ENCODE measurements around the gene GPRC5C.
A peak's percentile ranks its signal among the peaks of the same experiment; 100 is the strongest.

Gene GPRC5C

GRCh38 chr17:74426551-74427047, 5.3 kb upstream of the GPRC5C start:
- Histone ChIP-seq H3K4me3 (ENCODE audit: low read depth, low read length) (no peak overlapping the region), H3K27me3 (ENCODE audit: control insufficient read depth, insufficient read depth, low read length) (peaks cover 17% of the 10 kb centered on the region), H3K9ac (ENCODE audit: low read length) (no peak overlapping the region), H3K27ac (ENCODE audit: low read depth, low read length) (no peak overlapping the region), H3K9me3 (ENCODE audit: control insufficient read depth, insufficient read depth, low read depth, low read length) (peaks cover 9% of the 10 kb centered on the region; the same call in 1 of the 2 replicates), H3K36me3 (ENCODE audit: control insufficient read depth, insufficient read depth, low read length) (no peaks in the 10 kb centered on the region), H3K4me1 (ENCODE audit: control insufficient read depth, insufficient read depth, low read length) (peaks cover 31% of the 10 kb centered on the region)

GRCh38 chr17:74427048-74427762, 4.7 kb upstream of the GPRC5C start:
- Histone ChIP-seq H3K27ac (ENCODE audit: low read depth, low read length) (no peak overlapping the region), H3K9me3 (ENCODE audit: control insufficient read depth, insufficient read depth, low read depth, low read length) (peaks cover 9% of the 10 kb centered on the region; the same call in 1 of the 2 replicates), H3K4me1 (ENCODE audit: control insufficient read depth, insufficient read depth, low read length) (peaks cover 31% of the 10 kb centered on the region), H3K36me3 (ENCODE audit: control insufficient read depth, insufficient read depth, low read length) (no peaks in the 10 kb centered on the region), H3K9ac (ENCODE audit: low read length) (no peak overlapping the region), H3K4me3 (ENCODE audit: low read depth, low read length) (no peak overlapping the region), H3K27me3 (ENCODE audit: control insufficient read depth, insufficient read depth, low read length) (peaks cover 22% of the 10 kb centered on the region)

DNA sequence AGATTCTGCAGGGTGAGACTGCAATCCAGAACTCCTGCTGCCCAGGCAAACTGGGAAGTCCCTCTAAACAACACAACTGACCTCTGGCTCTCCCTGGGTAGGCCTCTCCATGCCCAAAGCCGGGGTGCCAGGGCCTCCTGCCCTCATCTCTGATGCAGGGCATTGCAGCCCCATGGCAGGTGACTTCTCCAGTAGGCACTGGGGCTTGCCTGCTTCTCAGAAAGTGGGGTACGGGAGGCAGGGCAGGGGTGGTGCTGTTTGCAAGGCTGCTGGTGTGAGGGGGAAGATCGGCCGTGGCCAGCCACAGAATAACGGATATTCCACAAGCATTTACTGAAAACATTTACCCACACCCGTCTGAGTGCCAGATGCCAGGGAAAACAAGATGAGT, 4.1 kb upstream of the GPRC5C start:
- no peaks in the 10 kb centered on the region for H3K36me3 ChIP-seq (ENCODE audit: control insufficient read depth, insufficient read depth, low read length)
- H3K4me1 ChIP-seq (ENCODE audit: control insufficient read depth, insufficient read depth, low read length) = peaks cover 31% of the 10 kb centered on the region
- no peak overlapping the region for H3K4me3 ChIP-seq (ENCODE audit: low read depth, low read length)
- peaks cover 24% of the 10 kb centered on the region for H3K27me3 ChIP-seq (ENCODE audit: control insufficient read depth, insufficient read depth, low read length)
- no peak overlapping the region for H3K27ac ChIP-seq (ENCODE audit: low read depth, low read length)
- H3K9ac ChIP-seq (ENCODE audit: low read length) = no peak overlapping the region
- H3K9me3 ChIP-seq (ENCODE audit: control insufficient read depth, insufficient read depth, low read depth, low read length) = peaks cover 4% of the 10 kb centered on the region; the same call in 1 of the 2 replicates

DNA sequence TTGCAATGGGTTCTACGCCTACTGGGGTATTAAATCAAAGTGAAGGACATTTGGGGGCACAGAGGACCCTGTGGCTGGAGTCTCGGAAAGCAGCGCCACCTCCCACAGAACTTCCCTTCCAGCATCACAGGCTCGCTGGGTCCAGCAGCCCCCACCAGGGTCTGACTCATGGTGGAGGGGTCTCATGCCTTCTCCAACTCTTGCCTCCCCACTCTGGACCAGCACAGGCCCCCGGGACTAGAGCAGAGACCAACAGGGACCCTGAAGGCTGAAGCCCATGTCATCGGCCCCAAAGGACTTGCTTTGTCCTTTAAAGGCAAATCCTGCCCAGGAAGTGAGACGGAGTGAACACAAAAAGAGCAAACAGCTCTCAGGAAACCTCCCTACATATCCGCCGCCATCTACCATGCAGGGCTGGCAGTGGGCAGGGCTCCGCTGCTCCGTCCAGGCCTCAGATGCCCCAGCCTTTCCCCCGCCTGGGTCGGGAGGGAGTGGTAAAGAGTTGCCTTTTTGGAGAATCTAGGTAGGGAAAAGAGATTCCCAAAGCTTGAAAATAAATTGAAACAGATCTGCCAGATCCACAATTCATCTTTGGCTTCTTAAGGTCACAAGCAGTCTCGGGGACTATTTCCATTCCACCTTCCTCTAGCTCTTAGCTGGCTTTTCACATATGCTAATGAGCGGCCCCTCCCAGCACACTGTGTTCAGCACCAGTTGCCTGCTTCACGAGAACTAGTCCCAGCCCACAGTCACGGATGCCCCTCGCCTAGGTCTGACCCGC, 2.1 kb upstream of the GPRC5C start:
- peaks cover 43% of the 10 kb centered on the region for H3K4me1 ChIP-seq (ENCODE audit: control insufficient read depth, insufficient read depth, low read length)
- no peaks in the 10 kb centered on the region for H3K9me3 ChIP-seq (ENCODE audit: control insufficient read depth, insufficient read depth, low read depth, low read length)
- peak overlapping the region; percentile 71 for H3K9ac ChIP-seq (ENCODE audit: low read length)
- H3K36me3 ChIP-seq (ENCODE audit: control insufficient read depth, insufficient read depth, low read length) = no peaks in the 10 kb centered on the region
- peak overlapping the region; percentile 85 for H3K4me3 ChIP-seq (ENCODE audit: low read depth, low read length)
- peaks cover 37% of the 10 kb centered on the region for H3K27me3 ChIP-seq (ENCODE audit: control insufficient read depth, insufficient read depth, low read length)
- H3K27ac ChIP-seq (ENCODE audit: low read depth, low read length) = no peak overlapping the region

DNA sequence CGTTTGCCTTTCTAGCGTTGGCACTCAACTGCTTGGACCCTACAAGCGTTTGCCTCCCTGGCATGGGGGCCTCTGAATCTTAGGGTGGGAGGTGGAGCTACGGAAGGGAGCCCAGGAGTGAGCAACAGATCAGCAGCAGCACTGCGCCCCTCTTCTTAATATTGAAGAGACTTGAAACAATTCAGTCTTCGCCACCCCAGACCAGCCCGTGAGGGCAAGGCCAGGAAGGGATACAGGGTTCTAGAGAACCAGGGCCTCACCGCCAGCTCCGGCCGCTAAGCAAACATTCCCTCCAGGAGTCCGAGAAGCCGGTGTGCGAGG, 1.5 kb upstream of the GPRC5C start:
- no peak overlapping the region for H3K27ac ChIP-seq (ENCODE audit: low read depth, low read length)
- peaks cover 37% of the 10 kb centered on the region for H3K27me3 ChIP-seq (ENCODE audit: control insufficient read depth, insufficient read depth, low read length)
- no peaks in the 10 kb centered on the region for H3K9me3 ChIP-seq (ENCODE audit: control insufficient read depth, insufficient read depth, low read depth, low read length)
- H3K4me3 ChIP-seq (ENCODE audit: low read depth, low read length) = peak overlapping the region; percentile 85
- H3K36me3 ChIP-seq (ENCODE audit: control insufficient read depth, insufficient read depth, low read length) = no peaks in the 10 kb centered on the region
- peaks cover 44% of the 10 kb centered on the region for H3K4me1 ChIP-seq (ENCODE audit: control insufficient read depth, insufficient read depth, low read length)
- peak overlapping the region; percentile 71 for H3K9ac ChIP-seq (ENCODE audit: low read length)

DNA sequence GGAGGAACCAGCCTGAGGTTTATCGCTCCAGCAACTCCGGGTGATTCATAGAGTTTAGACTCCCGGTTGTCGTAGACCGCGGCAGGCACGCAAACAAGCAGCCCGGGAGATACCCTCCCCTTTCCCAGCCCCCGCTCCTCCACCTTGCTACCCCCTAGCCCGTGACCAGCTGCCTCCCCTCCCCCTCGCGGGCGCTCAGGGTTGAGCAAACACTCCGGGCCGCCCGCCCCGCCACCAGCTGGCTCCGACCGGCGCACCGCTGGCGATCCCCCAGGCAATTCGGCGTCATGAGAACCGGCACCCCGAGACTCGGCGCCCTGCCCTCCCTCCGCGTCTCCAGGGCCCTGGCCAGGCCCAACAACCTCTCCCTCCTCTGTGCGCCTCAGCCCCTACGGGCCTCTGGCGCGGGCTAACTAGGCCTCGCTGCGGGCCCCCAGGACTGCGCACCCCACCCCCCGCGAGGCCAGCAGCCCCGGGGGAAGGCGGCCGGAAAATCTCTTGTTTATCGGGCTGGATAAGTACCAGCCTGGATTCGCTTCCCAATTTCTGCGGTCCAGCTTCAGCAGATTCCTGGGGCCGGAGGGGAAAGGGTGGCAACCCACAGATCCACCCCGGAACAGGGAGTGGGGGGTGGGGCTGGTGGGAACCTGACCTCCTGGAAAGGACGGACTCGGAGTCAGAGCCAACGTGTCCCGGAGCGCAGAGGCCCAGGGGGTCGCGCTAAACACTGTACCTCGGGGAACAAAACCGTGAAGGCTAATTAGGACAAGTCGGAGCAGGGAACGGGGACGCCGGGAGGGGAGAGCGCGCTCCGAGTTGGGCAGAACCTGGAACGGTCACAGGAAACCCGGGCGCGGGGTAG, 951 bp upstream of the GPRC5C start:
- peak overlapping the region; percentile 71 for H3K9ac ChIP-seq (ENCODE audit: low read length)

DNA sequence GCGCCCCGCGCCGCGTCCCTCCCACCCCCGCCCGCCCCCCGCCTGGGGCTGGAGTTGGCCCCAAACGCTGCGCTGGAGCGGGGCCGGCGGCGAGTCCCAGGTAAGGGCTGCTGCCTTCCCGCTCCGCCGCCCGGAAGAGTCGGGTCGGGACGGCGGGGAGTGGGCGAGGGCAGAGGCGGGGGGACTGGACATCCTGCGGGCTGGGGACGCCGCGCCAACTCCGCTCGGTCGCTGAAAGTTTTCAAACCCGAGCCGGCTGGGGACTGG, 469 bp downstream of the GPRC5C start:
- Histone ChIP-seq H3K4me1 (ENCODE audit: control insufficient read depth, insufficient read depth, low read length) (peaks cover 37% of the 10 kb centered on the region), H3K4me3 (ENCODE audit: low read depth, low read length) (peak overlapping the region; percentile 85), H3K36me3 (ENCODE audit: control insufficient read depth, insufficient read depth, low read length) (no peaks in the 10 kb centered on the region), H3K27me3 (ENCODE audit: control insufficient read depth, insufficient read depth, low read length) (peaks cover 37% of the 10 kb centered on the region), H3K27ac (ENCODE audit: low read depth, low read length) (no peak overlapping the region), H3K9me3 (ENCODE audit: control insufficient read depth, insufficient read depth, low read depth, low read length) (no peaks in the 10 kb centered on the region), H3K9ac (ENCODE audit: low read length) (no peak overlapping the region)

More for the DNA sequence above, 951 bp upstream of the GPRC5C start:
- Histone ChIP-seq H3K9me3 (ENCODE audit: control insufficient read depth, insufficient read depth, low read depth, low read length) (no peaks in the 10 kb centered on the region), H3K4me3 (ENCODE audit: low read depth, low read length) (peak overlapping the region; percentile 85), H3K27ac (ENCODE audit: low read depth, low read length) (peak overlapping the region; percentile 69; the same call in 1 of the 2 replicates), H3K36me3 (ENCODE audit: control insufficient read depth, insufficient read depth, low read length) (no peaks in the 10 kb centered on the region), H3K27me3 (ENCODE audit: control insufficient read depth, insufficient read depth, low read length) (peaks cover 37% of the 10 kb centered on the region), H3K4me1 (ENCODE audit: control insufficient read depth, insufficient read depth, low read length) (peaks cover 48% of the 10 kb centered on the region)

DNA sequence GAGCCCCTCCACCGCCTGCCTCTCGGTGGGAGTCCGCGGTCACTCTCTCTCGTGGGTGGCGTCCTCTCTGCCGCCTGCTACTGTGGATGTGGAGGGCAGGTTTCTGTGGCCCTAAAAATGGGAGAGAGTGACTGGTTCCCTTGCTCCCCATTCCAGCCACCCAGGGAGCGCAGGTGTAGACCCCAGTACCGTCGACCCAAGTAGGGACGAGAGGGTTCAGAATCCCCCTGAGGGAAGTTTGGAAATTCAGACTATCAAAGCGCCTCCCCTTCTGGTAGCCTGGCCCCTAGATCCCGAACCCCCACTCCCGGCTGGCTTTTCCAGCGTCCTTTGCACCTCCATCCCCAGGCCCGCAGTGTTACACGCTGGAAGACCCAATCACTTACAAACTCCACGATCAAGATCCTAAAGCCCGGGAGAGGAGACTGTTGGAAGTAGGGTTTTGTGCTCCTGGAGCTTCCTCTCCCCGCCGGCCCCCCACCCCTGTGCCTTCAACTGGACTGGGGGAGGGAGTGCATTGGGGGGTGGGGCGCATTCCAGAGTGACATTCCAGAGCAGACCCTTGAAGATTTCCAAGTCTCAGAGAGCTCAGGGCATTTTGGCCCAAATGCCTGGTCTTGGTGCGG, 991 bp downstream of the GPRC5C start:
- peak overlapping the region; percentile 33; the same call in 1 of the 2 replicates for H3K27ac ChIP-seq (ENCODE audit: low read depth, low read length)
- H3K27me3 ChIP-seq (ENCODE audit: control insufficient read depth, insufficient read depth, low read length) = peaks cover 37% of the 10 kb centered on the region

GRCh38 chr17:74433421-74434121, 1.7 kb downstream of the GPRC5C start:
- Histone ChIP-seq H3K4me3 (ENCODE audit: low read depth, low read length) (peak overlapping the region; percentile 85), H3K27me3 (ENCODE audit: control insufficient read depth, insufficient read depth, low read length) (peaks cover 37% of the 10 kb centered on the region), H3K4me1 (ENCODE audit: control insufficient read depth, insufficient read depth, low read length) (peaks cover 30% of the 10 kb centered on the region), H3K9me3 (ENCODE audit: control insufficient read depth, insufficient read depth, low read depth, low read length) (peaks cover 3% of the 10 kb centered on the region; the same call in 1 of the 2 replicates), H3K36me3 (ENCODE audit: control insufficient read depth, insufficient read depth, low read length) (no peaks in the 10 kb centered on the region), H3K9ac (ENCODE audit: low read length) (peak overlapping the region; percentile 62), H3K27ac (ENCODE audit: low read depth, low read length) (no peak overlapping the region)

More for the DNA sequence above, 991 bp downstream of the GPRC5C start:
- H3K9ac ChIP-seq (ENCODE audit: low read length) = peak overlapping the region; percentile 83
- H3K9me3 ChIP-seq (ENCODE audit: control insufficient read depth, insufficient read depth, low read depth, low read length) = peaks cover 3% of the 10 kb centered on the region; the same call in 1 of the 2 replicates
- H3K4me1 ChIP-seq (ENCODE audit: control insufficient read depth, insufficient read depth, low read length) = peaks cover 32% of the 10 kb centered on the region
- peak overlapping the region; percentile 85 for H3K4me3 ChIP-seq (ENCODE audit: low read depth, low read length)
- no peaks in the 10 kb centered on the region for H3K36me3 ChIP-seq (ENCODE audit: control insufficient read depth, insufficient read depth, low read length)

DNA sequence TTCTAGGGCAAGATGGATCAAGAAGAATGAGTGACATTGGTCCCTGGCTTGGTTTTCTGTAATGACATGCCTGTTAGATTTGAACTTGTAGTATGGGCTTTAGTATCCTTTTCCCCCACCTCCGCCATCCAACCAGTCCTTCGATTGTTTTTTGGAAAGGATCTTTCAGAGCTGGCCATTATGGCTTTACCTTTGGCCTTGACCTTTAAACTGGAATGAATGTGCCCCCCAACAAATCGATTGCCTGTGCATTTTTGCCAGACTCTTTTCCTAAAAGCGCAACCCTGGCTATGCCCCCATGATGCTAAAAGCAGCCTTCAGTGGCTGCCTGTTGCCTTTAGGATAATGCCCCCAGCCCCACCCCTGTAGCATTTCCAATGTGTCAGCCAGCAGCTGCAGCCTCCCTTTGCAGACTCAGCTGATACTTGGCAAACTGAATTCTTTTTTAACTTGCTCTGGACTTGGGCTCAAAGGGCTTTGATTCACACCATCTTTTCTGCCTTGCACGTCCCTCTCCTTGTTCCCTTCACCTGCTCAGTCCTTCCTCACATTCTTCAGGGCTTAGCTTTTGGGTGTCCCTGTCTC, 4.0 kb downstream of the GPRC5C start:
- Histone ChIP-seq H3K4me3 (ENCODE audit: low read depth, low read length) (no peak overlapping the region), H3K9me3 (ENCODE audit: control insufficient read depth, insufficient read depth, low read depth, low read length) (peaks cover 3% of the 10 kb centered on the region; the same call in 1 of the 2 replicates), H3K36me3 (ENCODE audit: control insufficient read depth, insufficient read depth, low read length) (peaks cover 12% of the 10 kb centered on the region; the same call in 1 of the 2 replicates), H3K4me1 (ENCODE audit: control insufficient read depth, insufficient read depth, low read length) (peaks cover 17% of the 10 kb centered on the region), H3K27me3 (ENCODE audit: control insufficient read depth, insufficient read depth, low read length) (peaks cover 29% of the 10 kb centered on the region), H3K9ac (ENCODE audit: low read length) (no peak overlapping the region), H3K27ac (ENCODE audit: low read depth, low read length) (no peak overlapping the region)
